Sigmoid colon (tissue), 4 donors: Measurements from ENCODE around the gene FAM110C.

Experiments used
- POLR2AphosphoS5 ChIP-seq, 4 donors: sonication (generic); formaldehyde crosslinking; IDR thresholded peaks; one replicate each; pipeline ENCODE4 v1.6.1; 2017; ENCODE audit warnings: antibody characterized with exemption in 4 of 4
- TF ChIP-seq, protein P1 (sequence below), 4 experiments: fragments of 450-650 bp in 3 of 4; fragments of 200-600 bp in 1 of 4; IDR thresholded peaks; one replicate each; pipeline ENCODE4 v1.5.1; 2016 to 2019; ENCODE audit warnings: antibody characterized with exemption in 4 of 4, mild to moderate bottlenecking in 3 of 4, moderate library complexity in 2 of 4

DNA sequence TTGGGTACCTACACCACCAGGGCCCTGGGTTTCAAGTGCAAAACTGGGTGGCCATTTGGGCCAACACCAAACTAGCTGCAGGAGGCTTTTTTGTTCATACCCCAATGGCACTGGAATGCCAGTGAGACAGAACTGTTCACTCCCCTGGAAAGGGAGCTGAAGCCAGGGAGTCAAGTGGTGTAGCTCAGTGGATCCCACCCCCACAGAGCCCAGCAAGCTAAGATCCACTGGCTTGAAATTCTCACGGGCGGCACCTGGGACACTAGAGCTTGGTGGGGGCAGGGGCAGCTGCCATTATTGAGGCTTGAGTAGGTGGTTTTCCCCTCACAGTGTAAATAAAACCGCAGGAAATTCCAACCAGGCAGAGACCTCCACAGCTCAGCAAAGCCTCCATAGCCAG lies 46.0 kb upstream of the FAM110C start:
- TF ChIP-seq, protein P1, sequence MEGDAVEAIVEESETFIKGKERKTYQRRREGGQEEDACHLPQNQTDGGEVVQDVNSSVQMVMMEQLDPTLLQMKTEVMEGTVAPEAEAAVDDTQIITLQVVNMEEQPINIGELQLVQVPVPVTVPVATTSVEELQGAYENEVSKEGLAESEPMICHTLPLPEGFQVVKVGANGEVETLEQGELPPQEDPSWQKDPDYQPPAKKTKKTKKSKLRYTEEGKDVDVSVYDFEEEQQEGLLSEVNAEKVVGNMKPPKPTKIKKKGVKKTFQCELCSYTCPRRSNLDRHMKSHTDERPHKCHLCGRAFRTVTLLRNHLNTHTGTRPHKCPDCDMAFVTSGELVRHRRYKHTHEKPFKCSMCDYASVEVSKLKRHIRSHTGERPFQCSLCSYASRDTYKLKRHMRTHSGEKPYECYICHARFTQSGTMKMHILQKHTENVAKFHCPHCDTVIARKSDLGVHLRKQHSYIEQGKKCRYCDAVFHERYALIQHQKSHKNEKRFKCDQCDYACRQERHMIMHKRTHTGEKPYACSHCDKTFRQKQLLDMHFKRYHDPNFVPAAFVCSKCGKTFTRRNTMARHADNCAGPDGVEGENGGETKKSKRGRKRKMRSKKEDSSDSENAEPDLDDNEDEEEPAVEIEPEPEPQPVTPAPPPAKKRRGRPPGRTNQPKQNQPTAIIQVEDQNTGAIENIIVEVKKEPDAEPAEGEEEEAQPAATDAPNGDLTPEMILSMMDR (IDR thresholded peaks at IDR 0.05): no peak
- TF ChIP-seq POLR2AphosphoS5 (IDR thresholded peaks at IDR 0.05): no peak
